Endothelial cell of umbilical vein (primary cell): ENCODE measurements around the gene NCMAP. TPM values are rescaled to one million over a fixed set of nuclear protein-coding genes. Genes with fewer than 3 reads are reported as not detected.

Experiments used
- BruUV-seq: library from RNA; stranded (reverse); fragments of 400-500 nt; replicated peaks from 2 replicates; lab custom pipeline; 2021; lab: Mats Ljungman, UMichigan
- CTCF ChIA-PET: fragments of 300-600, 350-600 bp; sonication (Branson Sonifier 250); formaldehyde crosslinking; loops from one replicate; lab custom pipeline; 2021; ENCODE audit warnings: antibody characterized with exemption, inconsistent platforms; lab: Charles Lee
- POLR2A ChIA-PET: fragments of 300-600, 350-600 bp; sonication (Branson Sonifier 250); formaldehyde crosslinking; loops from one replicate; lab custom pipeline; 2021; ENCODE audit warnings: antibody characterized with exemption, inconsistent platforms; lab: Charles Lee
- DNase-seq: peaks from one replicate; pipeline ENCODE4 v3.0.0-alpha.2; 2011; ENCODE audit warnings: low read depth, low spot score
- FAIRE-seq: peaks from 2 replicates; lab custom pipeline; 2011; peaks lifted over from hg19 to GRCh38; lab: Jason Lieb, UNC
- H2AFZ ChIP-seq: 2 replicates; pipeline ENCODE4 v1.6.0; 2012; ENCODE audit warnings: low read depth, low read length, control low read depth, inconsistent platforms
- H3K27ac ChIP-seq: 2 replicates; pipeline ENCODE4 v1.5.1; 2011; ENCODE audit warnings: low read depth, mild to moderate bottlenecking, control low read depth, low read length, moderate library complexity; ENCODE audit not compliant: insufficient read depth
- H3K27me3 ChIP-seq, 2 experiments: 2 replicates each; pipeline versions ENCODE4 v1.6.0 to v1.6.1; 2011; ENCODE audit warnings: low read length in 2 of 2, mixed read lengths in 1 of 2; ENCODE audit not compliant: control insufficient read depth in 2 of 2, insufficient read depth in 2 of 2
- H3K36me3 ChIP-seq, 2 experiments: 2 replicates in 1 of 2; 3 replicates in 1 of 2; pipeline ENCODE4 v1.5.1; 2011; ENCODE audit warnings: low read length in 2 of 2, mild to moderate bottlenecking in 1 of 2, moderate library complexity in 1 of 2; ENCODE audit not compliant: control insufficient read depth in 2 of 2, insufficient read depth in 2 of 2; ENCODE audit errors: extremely low read depth in 1 of 2
- H3K4me1 ChIP-seq: 3 replicates; pipeline ENCODE4 v1.5.1; 2011; ENCODE audit warnings: mild to moderate bottlenecking, low read length; ENCODE audit not compliant: control insufficient read depth, insufficient read depth; ENCODE audit errors: extremely low read depth
- H3K4me2 ChIP-seq: 2 replicates; pipeline ENCODE4 v1.6.1; 2011; ENCODE audit warnings: low read length, control low read depth, mixed read lengths; ENCODE audit not compliant: insufficient read depth
- H3K4me3 ChIP-seq, 3 experiments: fragments of 200-600 bp in 1 of 3; sonication (generic), shearing (Covaris generic) in 1 of 3; replicated peaks in 1 of 3; 2 replicates each; pipeline ENCODE4 v1.5.1; 2011 to 2016; ENCODE audit warnings: control low read depth in 3 of 3, low read length in 3 of 3, mild to moderate bottlenecking in 2 of 3, inconsistent platforms in 1 of 3, low read depth in 1 of 3, moderate library complexity in 1 of 3; ENCODE audit not compliant: insufficient read depth in 1 of 3
- H3K79me2 ChIP-seq: 2 replicates; pipeline ENCODE4 v1.6.0; 2012; ENCODE audit warnings: low read length, inconsistent platforms; ENCODE audit not compliant: control insufficient read depth, insufficient read depth
- H3K9ac ChIP-seq: replicated peaks from 2 replicates; pipeline ENCODE3; 2011; ENCODE audit warnings: low read length, control low read depth; ENCODE audit not compliant: insufficient read depth; ENCODE audit errors: extremely low read depth
- H3K9me1 ChIP-seq: replicated peaks from 3 replicates; pipeline ENCODE4 v1.6.0; 2011; ENCODE audit warnings: mild to moderate bottlenecking, low read length; ENCODE audit not compliant: control insufficient read depth, insufficient read depth; ENCODE audit errors: extremely low read depth
- H3K9me3 ChIP-seq: replicated peaks from 2 replicates; pipeline ENCODE4 v1.5.1; 2012; ENCODE audit warnings: low read length, inconsistent platforms; ENCODE audit not compliant: control insufficient read depth, insufficient read depth
- H4K20me1 ChIP-seq: replicated peaks from 2 replicates; pipeline ENCODE3; 2011; ENCODE audit warnings: mild to moderate bottlenecking, low read length; ENCODE audit not compliant: control insufficient read depth, insufficient read depth; ENCODE audit errors: extremely low read depth
- CTCF ChIP-seq, 2 donors: IDR thresholded peaks; 1 replicate in 1 of 2; 2 replicates in 1 of 2; pipeline ENCODE4 v1.5.1; 2011; ENCODE audit warnings: low read length in 2 of 2, mild to moderate bottlenecking in 2 of 2, moderate library complexity in 2 of 2, control low read depth in 1 of 2, inconsistent platforms in 1 of 2, low read depth in 1 of 2; ENCODE audit not compliant: insufficient read depth in 1 of 2; ENCODE audit errors: extremely low read depth in 1 of 2
- EZH2 ChIP-seq: IDR thresholded peaks from 2 replicates; pipeline ENCODE4 v1.6.1; 2012; ENCODE audit warnings: borderline replicate concordance, low read depth, mild to moderate bottlenecking, moderate library complexity, low read length, inconsistent platforms; ENCODE audit not compliant: severe bottlenecking
- FOS ChIP-seq: IDR thresholded peaks from 2 replicates; pipeline ENCODE4 v1.6.1; 2011; ENCODE audit warnings: mild to moderate bottlenecking, low read length, moderate library complexity, borderline replicate concordance; ENCODE audit not compliant: insufficient read depth
- GATA2 ChIP-seq: IDR thresholded peaks from 2 replicates; pipeline ENCODE4 v1.7.0; 2011; ENCODE audit warnings: low read depth, mild to moderate bottlenecking, moderate library complexity, mixed read lengths, low read length; ENCODE audit not compliant: insufficient read length, insufficient read depth
- JUN ChIP-seq: IDR thresholded peaks from 2 replicates; pipeline ENCODE4 v1.6.1; 2011; ENCODE audit warnings: borderline replicate concordance, low read depth; ENCODE audit not compliant: insufficient read length, insufficient read depth
- MAX ChIP-seq: IDR thresholded peaks from 2 replicates; pipeline ENCODE4 v1.6.1; 2011; ENCODE audit not compliant: insufficient read depth, insufficient read length
- MYC ChIP-seq: IDR thresholded peaks from one replicate; pipeline ENCODE4 v1.6.1; 2011; ENCODE audit warnings: mild to moderate bottlenecking, low read depth, low read length
- POLR2A ChIP-seq: IDR thresholded peaks from 2 replicates; pipeline ENCODE4 v1.6.1; 2012; ENCODE audit warnings: low read depth, mild to moderate bottlenecking, control low read depth, low read length
- POLR2AphosphoS5 ChIP-seq: IDR thresholded peaks from 2 replicates; pipeline ENCODE4 v1.6.1; 2012; ENCODE audit warnings: low read depth, mild to moderate bottlenecking, control low read depth, low read length, moderate library complexity; ENCODE audit not compliant: insufficient read depth
- dilution Hi-C: fragments of 300-500 bp; cut with MboI; formaldehyde crosslinking; loops from one replicate; pipeline ENCODE4 v1.15.0; 2019; ENCODE audit warnings: low sequenced_read_pairs; ENCODE audit not compliant: extremely low pct_ligation_motif_present
- intact Hi-C: fragments of 100-400 bp; cut with micrococcal nuclease; formaldehyde crosslinking; loops from one replicate; pipeline ENCODE4 v1.10.0; 2022
- polyA plus RNA-seq, 4 experiments: library from polyadenylated mRNA; depleted of rRNA in 3 of 4; stranded (reverse) in 3 of 4; unstranded in 1 of 4; fragments of >200 nt; gene quantifications; 2 replicates each; pipeline versions ENCODE4 v1.2.1 to v1.2.3, GENCODE V29; 2011 to 2012; ENCODE audit warnings: missing spikeins in 1 of 4
- total RNA-seq: library from RNA; stranded (reverse); gene quantifications from 2 replicates; pipeline ENCODE4 v1.2.3, GENCODE V29; 2021

The NCMAP gene
- total and polyA plus RNA-seq, 2 donors (not counting 3 experiments of a cell fraction or from before 2014, with no cell fraction given): not detected

DNA sequence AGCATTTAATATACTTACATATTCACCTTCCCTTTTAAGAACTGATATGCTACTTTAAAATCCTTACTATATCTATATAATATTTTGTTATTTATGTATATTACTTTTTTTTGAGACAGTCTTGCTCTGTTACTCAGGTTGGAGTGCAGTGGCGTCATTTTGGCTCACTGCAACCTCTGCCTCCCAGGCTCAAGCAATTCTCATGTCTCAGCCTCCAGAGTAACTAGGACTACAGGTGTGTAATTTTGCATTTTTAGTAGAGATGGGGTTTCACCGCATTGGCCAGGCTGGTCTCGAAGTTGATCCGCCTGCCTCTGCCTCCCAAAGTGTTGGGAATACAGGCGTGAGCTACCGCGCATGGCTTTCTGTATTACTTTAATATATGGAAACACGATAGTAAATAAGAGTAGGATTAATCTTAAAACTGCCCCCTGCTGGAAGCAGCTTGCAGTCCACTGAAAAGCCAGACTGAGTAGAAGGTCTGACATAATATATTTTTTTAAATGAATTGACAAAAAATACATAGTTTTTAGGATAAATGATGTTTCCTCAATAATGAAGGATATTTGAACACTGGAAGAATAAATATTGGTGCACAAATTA is 28.8 kb upstream of the NCMAP start:
- Histone ChIP-seq H4K20me1 (no peaks in the 10 kb centered on the region), H3K4me3 (no peak overlapping the region), H3K9me3 (no peaks in the 10 kb centered on the region), H3K36me3 (no peaks in the 10 kb centered on the region), H3K9ac (no peak overlapping the region), H3K9me1 (no peaks in the 10 kb centered on the region), H3K4me1 (no peaks in the 10 kb centered on the region), H3K79me2 (no peaks in the 10 kb centered on the region), H3K27me3 (no peaks in the 10 kb centered on the region), H2AFZ (no peak overlapping the region), H3K27ac (no peak overlapping the region), H3K4me2 (no peak overlapping the region)
- ChIA-PET CTCF (interaction anchor here (0.7 to 4.5 kb wide), 15 partner anchors 9 to 328 kb away, joined by 3 to 70 read pairs (median 7); partner anchors contain the start of genes NIPAL3 and STPG1), POLR2A (no interaction called here)
- FAIRE-seq (no peak), DNase-seq (peak; percentile 23)
- no peak for TF ChIP-seq MYC
- peak; percentile 48 to 53 for TF ChIP-seq CTCF (IDR thresholded peaks at IDR 0.05; ENCODE audit: extremely low read depth in 1 of 2, insufficient read depth in 1 of 2, low read depth in 1 of 2, low read length in 2 of 2)
- no peak for TF ChIP-seq JUN
- intact Hi-C loops: loop anchor here (1.0 to 5.0 kb wide), 3 partner anchors 110 to 328 kb away; partner anchors contain the start of gene NIPAL3
- dilution Hi-C loops: no loop called here
- BruUV-seq: no TSS peak

GRCh38 chr1:24528744-24529143 is 27.1 kb upstream of the NCMAP start:
- FAIRE-seq (no peak), DNase-seq (no peak)
- H3K9ac ChIP-seq: no peak overlapping the region
- TF ChIP-seq FOS (no peak), MYC (no peak), JUN (no peak), GATA2 (no peak), CTCF (IDR thresholded peaks at IDR 0.05; ENCODE audit: extremely low read depth in 1 of 2, insufficient read depth in 1 of 2, low read depth in 1 of 2, low read length in 2 of 2) (no peak), EZH2 (no peak), POLR2A (no peak), MAX (no peak), POLR2AphosphoS5 (no peak)
- H3K27me3 ChIP-seq: no peaks in the 10 kb centered on the region
- no peak overlapping the region for H2AFZ ChIP-seq
- H3K36me3 ChIP-seq: no peaks in the 10 kb centered on the region
- no peak overlapping the region for H3K4me2 ChIP-seq
- H3K9me1 ChIP-seq: no peaks in the 10 kb centered on the region
- dilution Hi-C loops: no loop called here
- no peak overlapping the region for H3K4me3 ChIP-seq
- H4K20me1 ChIP-seq: no peaks in the 10 kb centered on the region
- H3K27ac ChIP-seq: no peak overlapping the region
- H3K4me1 ChIP-seq: no peaks in the 10 kb centered on the region
- ChIA-PET CTCF (interaction anchor here (0.8 to 4.5 kb wide), 6 partner anchors 12 to 331 kb away, joined by 3 to 40 read pairs (median 6); no protein-coding TSS in a partner anchor), POLR2A (no interaction called here)
- no TSS peak for BruUV-seq
- no peaks in the 10 kb centered on the region for H3K79me2 ChIP-seq
- intact Hi-C loops: loop anchor here (5.0 kb wide), 1 partner anchor 111 kb away; the partner anchor contains the start of gene NIPAL3
- no peaks in the 10 kb centered on the region for H3K9me3 ChIP-seq
